Fibroblast of lung (primary cell): ENCODE results near the gene A1CF. TPM values are rescaled to one million over a fixed set of nuclear protein-coding genes. Genes with fewer than 3 reads are reported as not detected.

ENCODE experiments used
- DNase-seq, 2 donors: peaks; one replicate each; pipeline versions ENCODE4 v3.0.0 to v3.0.0-alpha.2; 2010; ENCODE audit warnings: low read depth in 2 of 2
- H2AFZ ChIP-seq: 2 replicates; pipeline ENCODE4 v1.5.1; 2012; ENCODE audit warnings: low read length, control low read depth, inconsistent platforms
- H3K27ac ChIP-seq: 2 replicates; pipeline ENCODE4 v1.5.1; 2011; ENCODE audit warnings: low read length, control low read depth; ENCODE audit not compliant: insufficient read depth
- H3K27me3 ChIP-seq: 2 replicates; pipeline ENCODE4 v1.5.1; 2011; ENCODE audit warnings: mild to moderate bottlenecking, low read length; ENCODE audit not compliant: control insufficient read depth, insufficient read depth
- H3K36me3 ChIP-seq: 2 replicates; pipeline ENCODE4 v1.5.1; 2011; ENCODE audit warnings: low read length; ENCODE audit not compliant: control insufficient read depth, insufficient read depth
- H3K4me1 ChIP-seq: 2 replicates; pipeline ENCODE4 v1.5.1; 2011; ENCODE audit warnings: low read length; ENCODE audit not compliant: control insufficient read depth, insufficient read depth; ENCODE audit errors: extremely low read depth
- H3K4me2 ChIP-seq: 2 replicates; pipeline ENCODE4 v1.5.1; 2011; ENCODE audit warnings: low read length, control low read depth; ENCODE audit not compliant: insufficient read depth; ENCODE audit errors: extremely low read depth
- H3K4me3 ChIP-seq, 4 experiments: fragments of 200-600 bp in 1 of 4; sonication (generic) in 1 of 4; replicated peaks in 1 of 4; 2 replicates each; pipeline ENCODE4 v1.5.1; 2011 to 2016; ENCODE audit warnings: low read length in 4 of 4, low read depth in 3 of 4, mild to moderate bottlenecking in 3 of 4, control low read depth in 2 of 4, inconsistent platforms in 1 of 4, mixed read lengths in 1 of 4; ENCODE audit not compliant: insufficient read depth in 1 of 4; ENCODE audit errors: control extremely low read depth in 1 of 4
- H3K79me2 ChIP-seq: 2 replicates; pipeline ENCODE4 v1.5.1; 2012; ENCODE audit warnings: mild to moderate bottlenecking, low read length, inconsistent platforms; ENCODE audit not compliant: control insufficient read depth, insufficient read depth
- H3K9ac ChIP-seq: 2 replicates; pipeline ENCODE4 v1.5.1; 2011; ENCODE audit warnings: mild to moderate bottlenecking, low read length, control low read depth; ENCODE audit not compliant: insufficient read depth
- H3K9me3 ChIP-seq: 2 replicates; pipeline ENCODE4 v1.5.1; 2012; ENCODE audit warnings: low read depth, low read length; ENCODE audit not compliant: control insufficient read depth, insufficient read depth
- H4K20me1 ChIP-seq: 2 replicates; pipeline ENCODE4 v1.5.1; 2011; ENCODE audit warnings: low read length; ENCODE audit not compliant: control insufficient read depth, insufficient read depth; ENCODE audit errors: extremely low read depth
- CTCF ChIP-seq, 2 donors: IDR thresholded peaks in 1 of 2; conservative IDR thresholded peaks in 1 of 2; 1 replicate in 1 of 2; 2 replicates in 1 of 2; pipeline ENCODE4 v1.5.1; 2011 to 2012; ENCODE audit warnings: low read length in 2 of 2, control low read depth in 1 of 2, inconsistent platforms in 1 of 2, low read depth in 1 of 2, mild to moderate bottlenecking in 1 of 2
- EZH2 ChIP-seq: IDR thresholded peaks from 2 replicates; pipeline ENCODE4 v1.5.1; 2012; ENCODE audit warnings: low read length, control low read depth, mild to moderate bottlenecking; ENCODE audit errors: missing control alignments
- polyA plus RNA-seq, 2 donors: library from polyadenylated mRNA; depleted of rRNA in 1 of 2; stranded (reverse) in 1 of 2; unstranded in 1 of 2; fragments of >200 nt; gene quantifications; 2 replicates each; pipeline ENCODE4 v1.2.1, GENCODE V29; 2011 to 2012; ENCODE audit warnings: missing spikeins in 1 of 2
- total RNA-seq: library from RNA; depleted of rRNA; stranded (reverse); fragments of >200 nt; gene quantifications from 2 replicates; pipeline ENCODE4 v1.2.1, GENCODE V29; 2014

Gene A1CF
- total and polyA plus RNA-seq, 2 donors (not counting 1 experiment from before 2014, with no cell fraction given), result not detected

GRCh38 chr10:50807851-50808776, 77.3 kb downstream of the A1CF start:
- TF ChIP-seq EZH2 (no peak), CTCF (conservative IDR thresholded peaks at IDR 0.05 in 1 of 2, IDR thresholded peaks at IDR 0.05 in 1 of 2; ENCODE audit: low read depth in 1 of 2, low read length in 2 of 2) (no peak)
- Histone ChIP-seq H3K4me1 (peaks cover 5% of the 10 kb centered on the region), H3K9me3 (no peaks in the 10 kb centered on the region), H3K27ac (no peak overlapping the region), H4K20me1 (no peaks in the 10 kb centered on the region), H3K79me2 (no peaks in the 10 kb centered on the region), H3K36me3 (no peaks in the 10 kb centered on the region), H2AFZ (no peak overlapping the region), H3K4me2 (no peak overlapping the region), H3K4me3 (no peak overlapping the region), H3K27me3 (no peaks in the 10 kb centered on the region), H3K9ac (no peak overlapping the region)
- peak in 1 of 2 donors; percentile 36 for DNase-seq

DNA sequence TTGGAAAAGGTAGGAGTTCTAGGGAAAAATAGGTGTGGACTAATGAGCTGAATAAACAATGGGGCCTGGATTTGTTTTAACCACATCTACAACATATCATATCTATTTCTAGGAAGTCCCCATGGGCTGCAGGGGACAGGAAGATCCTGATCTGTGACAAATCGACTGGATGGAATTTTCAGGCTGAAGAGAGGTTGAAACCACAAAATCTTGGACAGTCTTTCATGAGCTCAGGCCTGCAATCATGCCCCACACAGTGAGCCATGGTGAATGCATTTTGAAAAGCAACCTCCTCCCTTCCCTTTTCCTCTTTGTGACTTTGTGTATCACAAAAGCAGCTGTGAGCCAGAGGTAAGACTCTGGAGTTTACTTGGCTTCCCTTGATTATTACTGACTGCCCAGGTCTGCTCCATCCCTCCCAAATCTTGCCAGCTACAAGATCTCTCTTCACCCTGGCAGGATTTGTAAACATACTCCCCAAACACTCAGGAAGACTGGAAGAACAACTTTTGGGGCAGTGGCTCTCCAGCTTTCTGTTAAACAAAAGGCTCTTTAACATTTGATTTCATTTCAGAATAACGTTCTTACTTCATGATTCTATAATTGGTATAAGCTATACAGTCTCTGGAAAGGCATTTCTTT, 79.3 kb downstream of the A1CF start:
- Histone ChIP-seq H3K36me3 (no peaks in the 10 kb centered on the region), H3K79me2 (no peaks in the 10 kb centered on the region), H3K27ac (no peak overlapping the region), H3K9ac (no peak overlapping the region), H3K4me3 (no peak overlapping the region), H4K20me1 (no peaks in the 10 kb centered on the region), H2AFZ (no peak overlapping the region), H3K27me3 (no peaks in the 10 kb centered on the region), H3K4me1 (peaks cover 5% of the 10 kb centered on the region), H3K9me3 (no peaks in the 10 kb centered on the region), H3K4me2 (no peak overlapping the region)
- TF ChIP-seq CTCF (conservative IDR thresholded peaks at IDR 0.05 in 1 of 2, IDR thresholded peaks at IDR 0.05 in 1 of 2; ENCODE audit: low read depth in 1 of 2, low read length in 2 of 2) (no peak), EZH2 (no peak)
- DNase-seq, result peak in 1 of 2 donors; percentile 12

- Histone ChIP-seq H2AFZ (no peak overlapping the region), H3K4me3 (no peak overlapping the region), H3K4me1 (no peaks in the 10 kb centered on the region), H3K27me3 (peaks cover 5% of the 10 kb centered on the region), H3K9me3 (no peaks in the 10 kb centered on the region), H3K9ac (no peak overlapping the region), H3K27ac (no peak overlapping the region), H3K4me2 (no peak overlapping the region), H4K20me1 (no peaks in the 10 kb centered on the region), H3K79me2 (no peaks in the 10 kb centered on the region), H3K36me3 (no peaks in the 10 kb centered on the region)
- TF ChIP-seq EZH2, result no peak
- no peak for TF ChIP-seq CTCF (conservative IDR thresholded peaks at IDR 0.05 in 1 of 2, IDR thresholded peaks at IDR 0.05 in 1 of 2; ENCODE audit: low read depth in 1 of 2, low read length in 2 of 2)
- no peak for DNase-seq
Observed at GRCh38 chr10:50799595-50799994, 85.8 kb downstream of the A1CF start.
